DND-41 (cell line): ENCODE measurements around the gene COL4A2.

ENCODE experiments used
- CTCF ChIP-seq: IDR thresholded peaks from 2 replicates; pipeline ENCODE4 v1.5.1; 2012; ENCODE audit warnings: borderline replicate concordance, low read length, moderate library complexity, mild to moderate bottlenecking; ENCODE audit not compliant: poor library complexity, severe bottlenecking; ENCODE audit errors: extremely low read depth
- EZH2 ChIP-seq: IDR thresholded peaks from 3 replicates; pipeline ENCODE4 v1.6.1; 2012; ENCODE audit warnings: borderline replicate concordance, low read depth, mild to moderate bottlenecking, moderate library complexity, low read length, inconsistent platforms; ENCODE audit not compliant: severe bottlenecking

- TF ChIP-seq CTCF (no peak), EZH2 (no peak)
Measured at GRCh38 chr13:110421061-110421460, 114.0 kb downstream of the COL4A2 start.
